Endothelial cell of umbilical vein (primary cell): ENCODE data around the gene FLNB. TPM values are rescaled to one million over a fixed set of nuclear protein-coding genes. Genes with fewer than 3 reads are reported as not detected.

Experiments used
- BruUV-seq: library from RNA; stranded (reverse); fragments of 400-500 nt; replicated peaks from 2 replicates; lab custom pipeline; 2021; lab: Mats Ljungman, UMichigan
- CTCF ChIA-PET: fragments of 300-600, 350-600 bp; sonication (Branson Sonifier 250); formaldehyde crosslinking; loops from one replicate; lab custom pipeline; 2021; ENCODE audit warnings: antibody characterized with exemption, inconsistent platforms; lab: Charles Lee
- POLR2A ChIA-PET: fragments of 300-600, 350-600 bp; sonication (Branson Sonifier 250); formaldehyde crosslinking; loops from one replicate; lab custom pipeline; 2021; ENCODE audit warnings: antibody characterized with exemption, inconsistent platforms; lab: Charles Lee
- DNase-seq: peaks from one replicate; pipeline ENCODE4 v3.0.0-alpha.2; 2011; ENCODE audit warnings: low read depth, low spot score
- FAIRE-seq: peaks from 2 replicates; lab custom pipeline; 2011; peaks lifted over from hg19 to GRCh38; lab: Jason Lieb, UNC
- H2AFZ ChIP-seq: 2 replicates; pipeline ENCODE4 v1.6.0; 2012; ENCODE audit warnings: low read depth, low read length, control low read depth, inconsistent platforms
- H3K27ac ChIP-seq: 2 replicates; pipeline ENCODE4 v1.5.1; 2011; ENCODE audit warnings: low read depth, mild to moderate bottlenecking, control low read depth, low read length, moderate library complexity; ENCODE audit not compliant: insufficient read depth
- H3K27me3 ChIP-seq, 2 experiments: 2 replicates each; pipeline versions ENCODE4 v1.6.0 to v1.6.1; 2011; ENCODE audit warnings: low read length in 2 of 2, mixed read lengths in 1 of 2; ENCODE audit not compliant: control insufficient read depth in 2 of 2, insufficient read depth in 2 of 2
- H3K36me3 ChIP-seq, 2 experiments: 2 replicates in 1 of 2; 3 replicates in 1 of 2; pipeline ENCODE4 v1.5.1; 2011; ENCODE audit warnings: low read length in 2 of 2, mild to moderate bottlenecking in 1 of 2, moderate library complexity in 1 of 2; ENCODE audit not compliant: control insufficient read depth in 2 of 2, insufficient read depth in 2 of 2; ENCODE audit errors: extremely low read depth in 1 of 2
- H3K4me1 ChIP-seq: 3 replicates; pipeline ENCODE4 v1.5.1; 2011; ENCODE audit warnings: mild to moderate bottlenecking, low read length; ENCODE audit not compliant: control insufficient read depth, insufficient read depth; ENCODE audit errors: extremely low read depth
- H3K4me2 ChIP-seq: 2 replicates; pipeline ENCODE4 v1.6.1; 2011; ENCODE audit warnings: low read length, control low read depth, mixed read lengths; ENCODE audit not compliant: insufficient read depth
- H3K4me3 ChIP-seq, 3 experiments: fragments of 200-600 bp in 1 of 3; sonication (generic), shearing (Covaris generic) in 1 of 3; replicated peaks in 1 of 3; 2 replicates each; pipeline ENCODE4 v1.5.1; 2011 to 2016; ENCODE audit warnings: control low read depth in 3 of 3, low read length in 3 of 3, mild to moderate bottlenecking in 2 of 3, inconsistent platforms in 1 of 3, low read depth in 1 of 3, moderate library complexity in 1 of 3; ENCODE audit not compliant: insufficient read depth in 1 of 3
- H3K79me2 ChIP-seq: 2 replicates; pipeline ENCODE4 v1.6.0; 2012; ENCODE audit warnings: low read length, inconsistent platforms; ENCODE audit not compliant: control insufficient read depth, insufficient read depth
- H3K9ac ChIP-seq: replicated peaks from 2 replicates; pipeline ENCODE3; 2011; ENCODE audit warnings: low read length, control low read depth; ENCODE audit not compliant: insufficient read depth; ENCODE audit errors: extremely low read depth
- H3K9me1 ChIP-seq: replicated peaks from 3 replicates; pipeline ENCODE4 v1.6.0; 2011; ENCODE audit warnings: mild to moderate bottlenecking, low read length; ENCODE audit not compliant: control insufficient read depth, insufficient read depth; ENCODE audit errors: extremely low read depth
- H3K9me3 ChIP-seq: replicated peaks from 2 replicates; pipeline ENCODE4 v1.5.1; 2012; ENCODE audit warnings: low read length, inconsistent platforms; ENCODE audit not compliant: control insufficient read depth, insufficient read depth
- H4K20me1 ChIP-seq: replicated peaks from 2 replicates; pipeline ENCODE3; 2011; ENCODE audit warnings: mild to moderate bottlenecking, low read length; ENCODE audit not compliant: control insufficient read depth, insufficient read depth; ENCODE audit errors: extremely low read depth
- EZH2 ChIP-seq: IDR thresholded peaks from 2 replicates; pipeline ENCODE4 v1.6.1; 2012; ENCODE audit warnings: borderline replicate concordance, low read depth, mild to moderate bottlenecking, moderate library complexity, low read length, inconsistent platforms; ENCODE audit not compliant: severe bottlenecking
- FOS ChIP-seq: IDR thresholded peaks from 2 replicates; pipeline ENCODE4 v1.6.1; 2011; ENCODE audit warnings: mild to moderate bottlenecking, low read length, moderate library complexity, borderline replicate concordance; ENCODE audit not compliant: insufficient read depth
- GATA2 ChIP-seq: IDR thresholded peaks from 2 replicates; pipeline ENCODE4 v1.7.0; 2011; ENCODE audit warnings: low read depth, mild to moderate bottlenecking, moderate library complexity, mixed read lengths, low read length; ENCODE audit not compliant: insufficient read length, insufficient read depth
- JUN ChIP-seq: IDR thresholded peaks from 2 replicates; pipeline ENCODE4 v1.6.1; 2011; ENCODE audit warnings: borderline replicate concordance, low read depth; ENCODE audit not compliant: insufficient read length, insufficient read depth
- MYC ChIP-seq: IDR thresholded peaks from one replicate; pipeline ENCODE4 v1.6.1; 2011; ENCODE audit warnings: mild to moderate bottlenecking, low read depth, low read length
- POLR2A ChIP-seq: IDR thresholded peaks from 2 replicates; pipeline ENCODE4 v1.6.1; 2012; ENCODE audit warnings: low read depth, mild to moderate bottlenecking, control low read depth, low read length
- POLR2AphosphoS5 ChIP-seq: IDR thresholded peaks from 2 replicates; pipeline ENCODE4 v1.6.1; 2012; ENCODE audit warnings: low read depth, mild to moderate bottlenecking, control low read depth, low read length, moderate library complexity; ENCODE audit not compliant: insufficient read depth
- dilution Hi-C: fragments of 300-500 bp; cut with MboI; formaldehyde crosslinking; loops from one replicate; pipeline ENCODE4 v1.15.0; 2019; ENCODE audit warnings: low sequenced_read_pairs; ENCODE audit not compliant: extremely low pct_ligation_motif_present
- intact Hi-C: fragments of 100-400 bp; cut with micrococcal nuclease; formaldehyde crosslinking; loops from one replicate; pipeline ENCODE4 v1.10.0; 2022
- polyA plus RNA-seq, 4 experiments: library from polyadenylated mRNA; depleted of rRNA in 3 of 4; stranded (reverse) in 3 of 4; unstranded in 1 of 4; fragments of >200 nt; gene quantifications; 2 replicates each; pipeline versions ENCODE4 v1.2.1 to v1.2.3, GENCODE V29; 2011 to 2012; ENCODE audit warnings: missing spikeins in 1 of 4
- total RNA-seq: library from RNA; stranded (reverse); gene quantifications from 2 replicates; pipeline ENCODE4 v1.2.3, GENCODE V29; 2021
- TF ChIP-seq, protein P1 (sequence below): IDR thresholded peaks from 2 replicates; pipeline ENCODE4 v1.6.1; 2011; ENCODE audit not compliant: insufficient read depth, insufficient read length
- TF ChIP-seq, protein P2 (sequence below), 2 donors: IDR thresholded peaks; 1 replicate in 1 of 2; 2 replicates in 1 of 2; pipeline ENCODE4 v1.5.1; 2011; ENCODE audit warnings: low read length in 2 of 2, mild to moderate bottlenecking in 2 of 2, moderate library complexity in 2 of 2, control low read depth in 1 of 2, inconsistent platforms in 1 of 2, low read depth in 1 of 2; ENCODE audit not compliant: insufficient read depth in 1 of 2; ENCODE audit errors: extremely low read depth in 1 of 2

Gene FLNB
- total and polyA plus RNA-seq, 2 donors (not counting 3 experiments of a cell fraction or from before 2014, with no cell fraction given) = 479 to 670 TPM

DNA sequence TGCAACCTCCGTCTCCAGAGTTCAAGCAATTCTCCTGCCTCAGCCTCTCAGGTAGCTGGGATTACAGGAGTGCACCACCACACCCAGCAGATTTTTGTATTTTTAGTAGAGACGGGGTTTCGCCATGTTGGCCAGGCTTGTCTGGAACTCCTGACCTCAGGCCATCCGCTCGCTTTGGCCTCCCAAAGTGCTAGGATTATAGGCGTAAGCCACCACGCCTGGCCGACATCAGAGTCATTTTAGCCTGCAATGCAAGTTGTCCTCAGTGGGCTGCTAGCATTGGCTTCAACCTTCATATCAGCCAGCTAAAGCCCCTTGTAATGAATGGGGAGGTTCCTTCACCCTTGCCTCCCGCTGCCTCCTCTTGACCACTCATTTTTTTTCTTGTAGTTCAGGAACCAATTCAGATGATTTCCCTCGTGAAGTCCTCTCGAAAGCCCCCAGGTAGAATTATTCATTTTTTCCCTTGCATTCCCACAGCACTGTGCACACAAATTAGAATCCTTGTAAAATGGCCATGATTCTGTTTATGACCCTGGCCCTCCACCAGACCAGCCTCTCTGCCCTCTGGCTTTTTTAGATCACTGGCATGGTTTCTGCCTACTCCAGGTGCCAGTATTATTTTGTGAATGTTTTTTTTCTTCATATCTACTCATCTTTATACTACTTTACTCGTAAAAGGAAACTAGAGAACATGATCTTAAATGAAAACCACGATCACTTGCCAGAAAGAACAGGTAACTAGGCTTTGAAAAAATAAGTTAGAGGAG is 29.1 kb downstream of the FLNB start:
- Histone ChIP-seq H3K4me1 (peaks cover 37% of the 10 kb centered on the region), H3K9ac (no peak overlapping the region), H4K20me1 (peaks cover 4% of the 10 kb centered on the region), H3K27me3 (no peaks in the 10 kb centered on the region), H3K79me2 (peaks cover 100% of the 10 kb centered on the region), H3K36me3 (peaks cover 4 to 6% of the 10 kb centered on the region in 2 experiments), H2AFZ (no peak overlapping the region), H3K9me1 (no peaks in the 10 kb centered on the region), H3K27ac (no peak overlapping the region), H3K4me3 (no peak overlapping the region), H3K4me2 (no peak overlapping the region), H3K9me3 (no peaks in the 10 kb centered on the region)
- TF ChIP-seq MYC (no peak), POLR2A (no peak)
- TF ChIP-seq, protein P1, sequence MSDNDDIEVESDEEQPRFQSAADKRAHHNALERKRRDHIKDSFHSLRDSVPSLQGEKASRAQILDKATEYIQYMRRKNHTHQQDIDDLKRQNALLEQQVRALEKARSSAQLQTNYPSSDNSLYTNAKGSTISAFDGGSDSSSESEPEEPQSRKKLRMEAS = no peak
- intact Hi-C loops (no loop called here), dilution Hi-C loops (loop anchor here (25.0 kb wide), 1 partner anchor 100 kb away; no protein-coding TSS in a partner anchor)
- BruUV-seq = no TSS peak
- FAIRE-seq = no peak
- no peak for DNase-seq
- ChIA-PET POLR2A (no interaction called here), CTCF (interaction anchor here (1.4 to 2.7 kb wide), 2 partner anchors 18 to 75 kb away, joined by 3 to 6 read pairs; no protein-coding TSS in a partner anchor)

DNA sequence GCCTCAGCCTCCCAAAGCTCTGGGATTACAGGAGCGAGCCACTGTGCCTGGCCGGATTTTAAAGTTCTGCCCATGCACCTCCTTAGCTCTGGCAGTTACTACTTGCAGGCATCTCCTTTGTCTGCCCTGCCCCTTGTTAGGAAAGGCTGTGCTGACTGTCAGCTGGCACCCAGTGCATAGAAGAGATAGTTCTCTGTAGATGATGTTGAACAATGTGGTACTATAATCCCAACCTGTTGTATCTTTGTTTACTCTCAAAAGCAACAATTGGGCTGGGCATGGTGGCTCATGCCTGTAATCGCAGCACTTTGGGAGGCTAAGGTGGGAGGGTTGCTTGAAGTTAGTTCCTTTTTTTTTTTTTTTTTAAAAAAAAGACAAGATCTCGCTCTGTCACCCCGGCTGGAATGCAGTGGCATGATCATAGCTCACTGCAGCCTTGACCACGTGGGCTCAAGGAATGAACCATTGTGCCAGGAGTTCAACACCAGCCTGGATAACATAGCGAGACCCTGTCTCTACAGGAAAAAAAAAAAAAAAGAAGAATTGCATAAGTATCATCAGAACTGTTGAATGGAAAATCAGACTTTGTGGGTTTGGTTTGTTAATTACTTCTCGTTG is 30.6 kb downstream of the FLNB start:
- no peak overlapping the region for H3K4me2 ChIP-seq
- peaks cover 100% of the 10 kb centered on the region for H3K79me2 ChIP-seq
- no peaks in the 10 kb centered on the region for H3K27me3 ChIP-seq
- H3K4me3 ChIP-seq = no peak overlapping the region
- POLR2A ChIA-PET = interaction anchor here (0.9 kb wide), 1 partner anchor 11 kb away, joined by 4 read pairs; no protein-coding TSS in a partner anchor
- no peaks in the 10 kb centered on the region for H3K9me3 ChIP-seq
- H3K9me1 ChIP-seq = no peaks in the 10 kb centered on the region
- no peak overlapping the region for H2AFZ ChIP-seq
- dilution Hi-C loops (loop anchor here (25.0 kb wide), 1 partner anchor 101 kb away; no protein-coding TSS in a partner anchor), intact Hi-C loops (no loop called here)
- H3K36me3 ChIP-seq = peaks cover 3 to 6% of the 10 kb centered on the region in 2 experiments
- TF ChIP-seq, protein P1 = no peak
- TF ChIP-seq POLR2AphosphoS5 (no peak), EZH2 (no peak), GATA2 (no peak), POLR2A (no peak), MYC (no peak), JUN (no peak), FOS (no peak)
- TF ChIP-seq, protein P2, sequence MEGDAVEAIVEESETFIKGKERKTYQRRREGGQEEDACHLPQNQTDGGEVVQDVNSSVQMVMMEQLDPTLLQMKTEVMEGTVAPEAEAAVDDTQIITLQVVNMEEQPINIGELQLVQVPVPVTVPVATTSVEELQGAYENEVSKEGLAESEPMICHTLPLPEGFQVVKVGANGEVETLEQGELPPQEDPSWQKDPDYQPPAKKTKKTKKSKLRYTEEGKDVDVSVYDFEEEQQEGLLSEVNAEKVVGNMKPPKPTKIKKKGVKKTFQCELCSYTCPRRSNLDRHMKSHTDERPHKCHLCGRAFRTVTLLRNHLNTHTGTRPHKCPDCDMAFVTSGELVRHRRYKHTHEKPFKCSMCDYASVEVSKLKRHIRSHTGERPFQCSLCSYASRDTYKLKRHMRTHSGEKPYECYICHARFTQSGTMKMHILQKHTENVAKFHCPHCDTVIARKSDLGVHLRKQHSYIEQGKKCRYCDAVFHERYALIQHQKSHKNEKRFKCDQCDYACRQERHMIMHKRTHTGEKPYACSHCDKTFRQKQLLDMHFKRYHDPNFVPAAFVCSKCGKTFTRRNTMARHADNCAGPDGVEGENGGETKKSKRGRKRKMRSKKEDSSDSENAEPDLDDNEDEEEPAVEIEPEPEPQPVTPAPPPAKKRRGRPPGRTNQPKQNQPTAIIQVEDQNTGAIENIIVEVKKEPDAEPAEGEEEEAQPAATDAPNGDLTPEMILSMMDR (IDR thresholded peaks at IDR 0.05; ENCODE audit: extremely low read depth in 1 of 2, insufficient read depth in 1 of 2, low read depth in 1 of 2, low read length in 2 of 2) = no peak
- DNase-seq (no peak), FAIRE-seq (no peak)
- peaks cover 51% of the 10 kb centered on the region for H3K4me1 ChIP-seq
- H3K27ac ChIP-seq = no peak overlapping the region
- H3K9ac ChIP-seq = no peak overlapping the region
- H4K20me1 ChIP-seq = peaks cover 4% of the 10 kb centered on the region
- CTCF ChIA-PET = interaction anchor here (1.0 to 2.7 kb wide), 7 partner anchors 9 to 80 kb away, joined by 3 to 6 read pairs (median 4); no protein-coding TSS in a partner anchor
- BruUV-seq = no TSS peak
